ENCODE results near the gene IAPP. TPM values are rescaled to one million over a fixed set of nuclear protein-coding genes. Genes with fewer than 3 reads are reported as not detected.
"Not testable (repeated sequence)": the region's sequence is repeated elsewhere in the genome, so short reads cannot be mapped to it uniquely, and the experiment has no call there.

IAPP gene
- total RNA-seq, 1 donor from 2014 or later: not detected

DNA sequence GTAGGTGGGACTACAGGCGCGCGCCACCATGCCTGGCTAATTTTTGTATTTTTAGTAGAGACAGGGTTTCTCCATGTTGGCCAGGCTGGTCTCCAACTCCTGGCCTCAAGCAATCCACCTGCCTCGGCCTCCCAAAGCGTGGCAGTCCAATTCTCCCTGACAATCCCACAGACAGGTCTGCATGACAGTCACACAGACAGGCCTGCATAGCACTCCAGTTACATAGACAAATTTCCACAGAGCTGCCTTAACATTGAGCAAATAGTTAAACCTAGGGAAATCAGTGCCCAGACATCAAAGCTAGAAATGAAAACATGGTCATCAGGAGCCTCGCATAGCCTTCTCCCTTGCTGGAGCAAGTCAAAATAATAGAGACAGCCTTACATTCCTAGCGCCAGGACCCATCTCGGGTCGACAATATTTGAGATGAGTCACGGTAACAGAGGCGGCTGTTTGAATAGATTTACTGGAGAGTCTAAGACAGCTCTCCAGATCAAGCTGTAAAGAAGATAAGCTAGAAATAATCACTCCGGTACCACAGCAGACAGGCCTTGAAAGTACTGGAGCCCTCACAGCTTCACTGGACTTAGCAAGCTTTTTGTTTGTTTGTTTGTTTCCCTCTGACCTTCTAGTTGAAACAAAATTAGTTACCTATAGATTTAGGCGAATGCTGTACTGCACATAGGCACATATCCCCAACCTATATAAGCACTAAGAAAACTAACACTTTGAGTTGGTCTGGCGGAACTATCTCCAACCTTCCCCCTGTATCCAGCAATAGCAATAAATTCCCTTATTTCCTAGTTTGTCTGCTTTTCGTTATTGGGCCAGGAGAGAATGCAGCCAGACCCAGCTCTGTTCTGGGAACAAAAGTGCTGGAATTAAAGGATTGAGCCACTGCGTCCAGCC is 40.9 kb downstream of the IAPP start:
- H3K27me3 ChIP-seq: no peaks in the 10 kb centered on the region
- no peaks in the 10 kb centered on the region for H3K9me3 ChIP-seq
- H3K27ac ChIP-seq: no peak overlapping the region
- intact Hi-C loops (cut with DNase I): no loop called here
- H3K36me3 ChIP-seq: no peaks in the 10 kb centered on the region
- no peak overlapping the region for H3K4me3 ChIP-seq
- DNase-seq (ENCODE audit: low spot score in 2 of 2): no peak
- TF ChIP-seq, protein P1, sequence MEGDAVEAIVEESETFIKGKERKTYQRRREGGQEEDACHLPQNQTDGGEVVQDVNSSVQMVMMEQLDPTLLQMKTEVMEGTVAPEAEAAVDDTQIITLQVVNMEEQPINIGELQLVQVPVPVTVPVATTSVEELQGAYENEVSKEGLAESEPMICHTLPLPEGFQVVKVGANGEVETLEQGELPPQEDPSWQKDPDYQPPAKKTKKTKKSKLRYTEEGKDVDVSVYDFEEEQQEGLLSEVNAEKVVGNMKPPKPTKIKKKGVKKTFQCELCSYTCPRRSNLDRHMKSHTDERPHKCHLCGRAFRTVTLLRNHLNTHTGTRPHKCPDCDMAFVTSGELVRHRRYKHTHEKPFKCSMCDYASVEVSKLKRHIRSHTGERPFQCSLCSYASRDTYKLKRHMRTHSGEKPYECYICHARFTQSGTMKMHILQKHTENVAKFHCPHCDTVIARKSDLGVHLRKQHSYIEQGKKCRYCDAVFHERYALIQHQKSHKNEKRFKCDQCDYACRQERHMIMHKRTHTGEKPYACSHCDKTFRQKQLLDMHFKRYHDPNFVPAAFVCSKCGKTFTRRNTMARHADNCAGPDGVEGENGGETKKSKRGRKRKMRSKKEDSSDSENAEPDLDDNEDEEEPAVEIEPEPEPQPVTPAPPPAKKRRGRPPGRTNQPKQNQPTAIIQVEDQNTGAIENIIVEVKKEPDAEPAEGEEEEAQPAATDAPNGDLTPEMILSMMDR (IDR thresholded peaks at IDR 0.05): no peak
- H3K4me1 ChIP-seq: no peaks in the 10 kb centered on the region

GRCh38 chr12:21416511-21417121 is 43.9 kb downstream of the IAPP start:
- intact Hi-C loops (cut with DNase I): no loop called here
- Histone ChIP-seq H3K4me1 (no peaks in the 10 kb centered on the region), H3K4me3 (no peak overlapping the region), H3K27me3 (no peaks in the 10 kb centered on the region), H3K36me3 (no peaks in the 10 kb centered on the region), H3K27ac (no peak overlapping the region), H3K9me3 (no peaks in the 10 kb centered on the region)
- TF ChIP-seq, protein P1 (IDR thresholded peaks at IDR 0.05): no peak
- DNase-seq (ENCODE audit: low spot score in 2 of 2): no peak

DNA sequence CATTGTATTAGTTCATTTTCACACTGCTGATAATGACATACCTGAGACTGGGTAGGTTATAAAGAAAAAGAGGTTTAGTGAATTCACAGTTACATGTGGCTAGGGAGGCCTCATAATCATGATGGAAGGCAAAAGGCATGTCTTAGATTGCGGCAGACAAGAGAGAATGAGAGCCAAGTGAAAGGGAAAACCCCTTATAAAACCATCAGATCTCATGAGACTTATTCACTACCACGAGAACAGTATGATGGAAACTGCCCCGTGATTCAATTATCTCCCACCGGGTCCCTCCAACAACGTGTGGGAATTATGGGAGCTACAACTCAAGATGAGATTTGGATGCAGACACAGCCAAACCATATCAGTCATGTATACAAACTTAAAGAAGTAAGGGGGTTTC is 45.7 kb downstream of the IAPP start:
- H3K9me3 ChIP-seq; H3K27me3 ChIP-seq; H3K27ac ChIP-seq; H3K36me3 ChIP-seq; H3K4me1 ChIP-seq; H3K4me3 ChIP-seq; DNase-seq (ENCODE audit: low spot score in 2 of 2); intact Hi-C loops (cut with DNase I): not testable (repeated sequence)

DNA sequence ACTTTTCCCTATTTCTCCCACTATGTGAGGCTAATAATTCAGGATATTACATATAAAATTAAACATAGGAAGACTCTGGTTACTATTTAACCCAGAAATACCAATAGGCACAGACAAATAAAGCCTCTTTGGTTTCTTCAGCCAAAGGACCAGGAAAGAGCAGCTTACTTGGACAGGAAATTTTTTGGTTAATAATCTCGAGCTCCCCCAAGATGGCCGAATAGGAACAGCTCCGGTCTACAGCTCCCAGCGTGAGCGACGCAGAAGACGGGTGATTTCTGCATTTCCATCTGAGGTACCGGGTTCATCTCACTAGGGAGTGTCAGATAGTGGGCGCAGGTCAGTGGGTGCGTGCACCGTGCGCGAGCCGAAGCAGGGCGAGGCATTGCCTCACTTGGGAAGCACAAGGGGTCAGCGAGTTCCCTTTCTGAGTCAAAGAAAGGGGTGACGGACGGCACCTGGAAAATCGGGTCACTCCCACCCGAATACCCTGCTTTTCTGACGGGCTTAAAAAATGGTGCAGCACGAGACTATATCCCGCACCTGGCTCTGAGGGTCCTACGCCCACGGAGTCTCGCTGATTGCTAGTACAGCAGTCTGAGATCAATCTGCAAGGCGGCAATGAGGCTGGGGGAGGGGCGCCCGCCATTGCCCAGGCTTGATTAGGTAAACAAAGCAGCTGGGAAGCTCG is 46.5 kb downstream of the IAPP start:
- H3K9me3 ChIP-seq; H3K4me3 ChIP-seq; H3K27ac ChIP-seq; H3K36me3 ChIP-seq; H3K27me3 ChIP-seq; intact Hi-C loops (cut with DNase I); H3K4me1 ChIP-seq; DNase-seq (ENCODE audit: low spot score in 2 of 2): not testable (repeated sequence)

- intact Hi-C loops (cut with DNase I): no loop called here
Observed at GRCh38 chr12:21428241-21428640, 55.5 kb downstream of the IAPP start.

More at GRCh38 chr12:21428241-21428640, 55.5 kb downstream of the IAPP start:
- Histone ChIP-seq H3K9me3 (no peaks in the 10 kb centered on the region), H3K27ac (no peak overlapping the region), H3K4me3 (no peak overlapping the region), H3K4me1 (no peaks in the 10 kb centered on the region), H3K27me3 (no peaks in the 10 kb centered on the region), H3K36me3 (no peaks in the 10 kb centered on the region)
- TF ChIP-seq, protein P1 (IDR thresholded peaks at IDR 0.05): no peak
- DNase-seq (ENCODE audit: low spot score in 2 of 2): no peak

Other genes with a start within 250 kb of the IAPP start
- not detected for gene SLCO1B1, start 241.7 kb upstream of the IAPP start, total RNA-seq
- gene SLCO1A2, start 38.0 kb upstream of the IAPP start, total RNA-seq: not detected
- 8.7 TPM for gene PYROXD1, start 64.8 kb downstream of the IAPP start, total RNA-seq
- 8.7 TPM for gene RECQL, start 128.7 kb downstream of the IAPP start, total RNA-seq
- 9.2 TPM for gene GOLT1B, start 128.9 kb downstream of the IAPP start, total RNA-seq
- gene SPX, start 153.4 kb downstream of the IAPP start, total RNA-seq: not detected
- gene GYS2, start 231.9 kb downstream of the IAPP start, total RNA-seq: not detected